ENCODE measurements around the gene CUL5.

- TF ChIP-seq CBX8 (IDR thresholded peaks at IDR 0.05; ENCODE audit: borderline replicate concordance, low read depth, low read length) = no peak
- no peak for TF ChIP-seq SP1 (IDR thresholded peaks at IDR 0.05; ENCODE audit: low read depth, low read length)
Observed at GRCh38 chr11:108018708-108019107, 10.0 kb downstream of the CUL5 start.
